Endothelial cell of umbilical vein (primary cell): Measurements from ENCODE around the gene PCSK6.

ENCODE experiments used
- EZH2 ChIP-seq: IDR thresholded peaks from 2 replicates; pipeline ENCODE4 v1.6.1; 2012; ENCODE audit warnings: borderline replicate concordance, low read depth, mild to moderate bottlenecking, moderate library complexity, low read length, inconsistent platforms; ENCODE audit not compliant: severe bottlenecking
- JUN ChIP-seq: IDR thresholded peaks from 2 replicates; pipeline ENCODE4 v1.6.1; 2011; ENCODE audit warnings: borderline replicate concordance, low read depth; ENCODE audit not compliant: insufficient read length, insufficient read depth
- POLR2AphosphoS5 ChIP-seq: IDR thresholded peaks from 2 replicates; pipeline ENCODE4 v1.6.1; 2012; ENCODE audit warnings: low read depth, mild to moderate bottlenecking, control low read depth, low read length, moderate library complexity; ENCODE audit not compliant: insufficient read depth
- TF ChIP-seq, protein P1 (sequence below), 2 donors: IDR thresholded peaks; 1 replicate in 1 of 2; 2 replicates in 1 of 2; pipeline ENCODE4 v1.5.1; 2011; ENCODE audit warnings: low read length in 2 of 2, mild to moderate bottlenecking in 2 of 2, moderate library complexity in 2 of 2, control low read depth in 1 of 2, inconsistent platforms in 1 of 2, low read depth in 1 of 2; ENCODE audit not compliant: insufficient read depth in 1 of 2; ENCODE audit errors: extremely low read depth in 1 of 2

DNA sequence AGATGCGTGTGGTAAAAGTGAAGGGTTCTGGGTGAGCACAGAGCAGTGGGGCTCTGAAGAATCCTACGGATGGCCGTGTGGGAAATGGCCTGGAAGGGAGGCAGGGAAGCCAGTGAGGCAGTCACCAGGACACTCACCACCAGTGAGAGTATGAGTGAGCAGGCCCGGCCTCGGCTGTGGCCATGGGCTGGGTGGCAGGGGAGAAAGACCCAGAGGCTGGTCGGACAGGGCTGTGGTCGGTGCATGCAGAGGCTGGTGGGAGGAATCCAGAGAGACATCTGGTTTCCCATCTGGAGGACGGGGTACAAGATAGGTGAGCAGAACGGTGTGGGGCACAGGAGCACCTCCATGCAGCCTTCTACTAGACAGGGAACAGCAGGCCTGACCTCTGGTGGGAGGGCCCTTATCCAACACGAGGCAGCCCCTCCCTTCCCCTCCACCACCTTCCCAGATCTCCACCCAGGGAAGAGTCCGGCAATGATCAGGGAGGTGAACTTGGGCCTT, 10.1 kb downstream of the PCSK6 start:
- no peak for TF ChIP-seq EZH2
- TF ChIP-seq, protein P1, sequence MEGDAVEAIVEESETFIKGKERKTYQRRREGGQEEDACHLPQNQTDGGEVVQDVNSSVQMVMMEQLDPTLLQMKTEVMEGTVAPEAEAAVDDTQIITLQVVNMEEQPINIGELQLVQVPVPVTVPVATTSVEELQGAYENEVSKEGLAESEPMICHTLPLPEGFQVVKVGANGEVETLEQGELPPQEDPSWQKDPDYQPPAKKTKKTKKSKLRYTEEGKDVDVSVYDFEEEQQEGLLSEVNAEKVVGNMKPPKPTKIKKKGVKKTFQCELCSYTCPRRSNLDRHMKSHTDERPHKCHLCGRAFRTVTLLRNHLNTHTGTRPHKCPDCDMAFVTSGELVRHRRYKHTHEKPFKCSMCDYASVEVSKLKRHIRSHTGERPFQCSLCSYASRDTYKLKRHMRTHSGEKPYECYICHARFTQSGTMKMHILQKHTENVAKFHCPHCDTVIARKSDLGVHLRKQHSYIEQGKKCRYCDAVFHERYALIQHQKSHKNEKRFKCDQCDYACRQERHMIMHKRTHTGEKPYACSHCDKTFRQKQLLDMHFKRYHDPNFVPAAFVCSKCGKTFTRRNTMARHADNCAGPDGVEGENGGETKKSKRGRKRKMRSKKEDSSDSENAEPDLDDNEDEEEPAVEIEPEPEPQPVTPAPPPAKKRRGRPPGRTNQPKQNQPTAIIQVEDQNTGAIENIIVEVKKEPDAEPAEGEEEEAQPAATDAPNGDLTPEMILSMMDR (IDR thresholded peaks at IDR 0.05; ENCODE audit: extremely low read depth in 1 of 2, insufficient read depth in 1 of 2, low read depth in 1 of 2, low read length in 2 of 2), result no peak
- TF ChIP-seq POLR2AphosphoS5, result no peak
- TF ChIP-seq JUN, result no peak
